Suprapubic skin (tissue), 4 donors: ENCODE results near the gene ERBB4. TPM values are rescaled to one million over a fixed set of nuclear protein-coding genes. Genes with fewer than 3 reads are reported as not detected.

Experiments
- DNase-seq, 2 donors: peaks; one replicate each; pipeline ENCODE4 v3.0.0-alpha.2; 2019; ENCODE audit warnings: low spot score in 2 of 2
- H3K27ac ChIP-seq: fragments of 200-600 bp; sonication (generic); one replicate; pipeline ENCODE4 v1.5.1; 2019
- H3K27me3 ChIP-seq: fragments of 200-600 bp; sonication (generic); one replicate; pipeline ENCODE4 v1.5.1; 2019
- H3K36me3 ChIP-seq: fragments of 200-600 bp; sonication (generic); one replicate; pipeline ENCODE4 v1.5.1; 2019
- H3K4me1 ChIP-seq: fragments of 200-600 bp; sonication (generic); one replicate; pipeline ENCODE4 v1.5.1; 2019
- H3K4me3 ChIP-seq: fragments of 200-600 bp; sonication (generic); one replicate; pipeline ENCODE4 v1.5.1; 2019; ENCODE audit warnings: mild to moderate bottlenecking
- H3K9me3 ChIP-seq: fragments of 200-600 bp; sonication (generic); one replicate; pipeline ENCODE4 v1.5.1; 2019
- EP300 ChIP-seq: sonication (generic); formaldehyde crosslinking; IDR thresholded peaks from one replicate; pipeline ENCODE4 v1.6.1; 2017; ENCODE audit warnings: antibody characterized with exemption
- POLR2A ChIP-seq, 2 donors: fragments of 450-650 bp; IDR thresholded peaks; one replicate each; pipeline ENCODE4 v1.6.1; 2017; ENCODE audit warnings: antibody characterized with exemption in 2 of 2, mild to moderate bottlenecking in 2 of 2, moderate library complexity in 2 of 2
- POLR2AphosphoS5 ChIP-seq, 3 donors: sonication (generic); formaldehyde crosslinking; IDR thresholded peaks; one replicate each; pipeline ENCODE4 v1.6.1; 2017; ENCODE audit warnings: antibody characterized with exemption in 3 of 3
- WGBS: methylation state at CpG from one replicate; pipeline ENCODE4 v1.1.5; 2018; 5-methylcytosine and 5-hydroxymethylcytosine counted together
- total RNA-seq, 4 donors: library from RNA; depleted of rRNA; stranded (reverse); fragments of >200 nt; gene quantifications; one replicate each; pipeline ENCODE4 v1.1.0, GENCODE V29; 2016
- TF ChIP-seq, protein P1 (sequence below), 2 donors: fragments of 200-600 bp in 1 of 2; fragments of 450-650 bp in 1 of 2; sonication (generic) in 1 of 2; IDR thresholded peaks; one replicate each; pipeline ENCODE4 v1.5.1; 2016 to 2019; ENCODE audit warnings: antibody characterized with exemption in 2 of 2, mild to moderate bottlenecking in 1 of 2, moderate library complexity in 1 of 2

The ERBB4 gene
- total RNA-seq, 4 donors from 2014 or later: 0.95 to 6.4 (median 1.5) TPM

DNA sequence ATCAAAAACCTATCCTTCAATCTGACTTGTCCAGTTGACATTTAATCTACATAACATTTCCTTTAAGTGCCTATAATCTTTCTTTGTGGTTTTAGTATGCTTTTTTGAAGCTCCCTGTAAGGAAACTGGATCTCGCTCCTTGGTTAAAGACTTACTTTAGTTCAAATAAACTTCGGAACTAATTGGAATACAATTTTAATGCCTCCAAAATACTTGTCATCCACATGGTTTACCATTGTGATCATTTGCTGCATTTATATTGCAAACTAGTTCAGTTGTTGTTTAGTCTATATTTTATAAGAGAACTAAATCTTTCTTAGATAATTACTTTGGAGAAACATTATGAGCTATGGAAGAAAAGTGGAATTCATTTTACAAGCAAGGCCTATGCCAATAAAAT is 496.0 kb downstream of the ERBB4 start:
- DNase-seq: no peak
- TF ChIP-seq EP300 (no peak), POLR2A (IDR thresholded peaks at IDR 0.05) (no peak), POLR2AphosphoS5 (IDR thresholded peaks at IDR 0.05) (no peak)
- TF ChIP-seq, protein P1, sequence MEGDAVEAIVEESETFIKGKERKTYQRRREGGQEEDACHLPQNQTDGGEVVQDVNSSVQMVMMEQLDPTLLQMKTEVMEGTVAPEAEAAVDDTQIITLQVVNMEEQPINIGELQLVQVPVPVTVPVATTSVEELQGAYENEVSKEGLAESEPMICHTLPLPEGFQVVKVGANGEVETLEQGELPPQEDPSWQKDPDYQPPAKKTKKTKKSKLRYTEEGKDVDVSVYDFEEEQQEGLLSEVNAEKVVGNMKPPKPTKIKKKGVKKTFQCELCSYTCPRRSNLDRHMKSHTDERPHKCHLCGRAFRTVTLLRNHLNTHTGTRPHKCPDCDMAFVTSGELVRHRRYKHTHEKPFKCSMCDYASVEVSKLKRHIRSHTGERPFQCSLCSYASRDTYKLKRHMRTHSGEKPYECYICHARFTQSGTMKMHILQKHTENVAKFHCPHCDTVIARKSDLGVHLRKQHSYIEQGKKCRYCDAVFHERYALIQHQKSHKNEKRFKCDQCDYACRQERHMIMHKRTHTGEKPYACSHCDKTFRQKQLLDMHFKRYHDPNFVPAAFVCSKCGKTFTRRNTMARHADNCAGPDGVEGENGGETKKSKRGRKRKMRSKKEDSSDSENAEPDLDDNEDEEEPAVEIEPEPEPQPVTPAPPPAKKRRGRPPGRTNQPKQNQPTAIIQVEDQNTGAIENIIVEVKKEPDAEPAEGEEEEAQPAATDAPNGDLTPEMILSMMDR (IDR thresholded peaks at IDR 0.05): no peak
- Histone ChIP-seq H3K4me3 (no peak overlapping the region), H3K27ac (no peak overlapping the region), H3K27me3 (no peaks in the 10 kb centered on the region), H3K9me3 (no peaks in the 10 kb centered on the region), H3K4me1 (no peaks in the 10 kb centered on the region), H3K36me3 (no peaks in the 10 kb centered on the region)
- 87% methylated on average over 2 of the region's 2 CpGs for WGBS

DNA sequence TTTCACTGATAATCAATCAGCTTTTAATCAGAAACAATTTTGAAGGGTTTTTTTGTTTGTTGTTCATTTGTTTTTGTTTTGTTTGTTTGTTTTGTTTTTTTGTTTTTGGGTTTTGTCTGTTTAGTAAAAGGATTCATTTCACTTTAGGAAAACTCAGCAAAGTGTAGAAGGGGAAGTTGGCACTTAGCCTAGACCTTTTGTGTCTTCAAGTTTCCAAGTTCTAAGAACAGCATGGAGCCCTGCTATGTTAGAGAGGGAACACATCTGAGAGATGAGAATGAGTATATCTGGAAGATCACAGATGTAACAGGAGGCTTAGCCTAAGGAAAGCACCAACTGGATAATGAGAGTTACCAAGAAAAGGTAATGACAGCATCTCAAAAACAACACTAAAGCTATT is 501.5 kb downstream of the ERBB4 start:
- Histone ChIP-seq H3K27me3 (no peaks in the 10 kb centered on the region), H3K27ac (no peak overlapping the region), H3K36me3 (no peaks in the 10 kb centered on the region), H3K9me3 (no peaks in the 10 kb centered on the region), H3K4me1 (no peaks in the 10 kb centered on the region), H3K4me3 (no peak overlapping the region)
- TF ChIP-seq, protein P1 (IDR thresholded peaks at IDR 0.05): no peak
- no peak for TF ChIP-seq POLR2A (IDR thresholded peaks at IDR 0.05)
- TF ChIP-seq POLR2AphosphoS5 (IDR thresholded peaks at IDR 0.05): no peak
- no peak for TF ChIP-seq EP300
- no peak for DNase-seq

DNA sequence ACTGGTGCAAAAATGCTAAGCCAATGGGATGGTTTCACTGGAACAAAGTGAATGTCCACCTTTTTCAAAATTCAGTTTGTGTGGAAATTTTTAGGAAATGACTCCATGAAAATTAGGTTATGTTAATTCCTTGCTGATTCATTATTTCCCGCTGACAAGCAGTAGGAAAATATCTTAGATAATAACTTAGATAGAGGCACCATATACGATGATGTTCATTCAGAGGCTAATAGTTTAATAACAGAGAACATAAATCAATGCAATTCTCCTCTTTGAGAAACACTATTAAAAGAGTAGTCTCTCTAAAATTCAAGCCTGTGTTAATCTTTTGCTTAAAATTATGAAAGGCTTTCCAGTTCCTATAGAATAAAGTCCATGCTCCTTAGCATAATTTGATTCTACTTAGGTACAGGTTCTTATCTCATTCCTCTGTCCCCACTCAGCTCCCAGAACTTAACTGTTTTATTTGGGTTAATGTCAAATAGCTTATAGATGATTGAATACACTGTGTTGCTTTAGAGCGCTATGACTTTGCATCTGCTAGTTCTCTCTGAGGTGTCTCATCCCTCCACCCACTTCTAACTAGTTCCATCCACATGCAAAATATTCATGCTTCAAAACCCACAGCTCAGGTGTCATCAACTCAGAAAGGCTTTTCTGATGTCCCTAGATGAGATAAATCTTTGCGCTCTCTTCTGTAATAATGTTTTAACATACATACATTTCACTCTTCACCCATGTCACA is 503.6 kb downstream of the ERBB4 start:
- Histone ChIP-seq H3K9me3 (no peaks in the 10 kb centered on the region), H3K4me1 (no peaks in the 10 kb centered on the region), H3K27me3 (no peaks in the 10 kb centered on the region), H3K36me3 (no peaks in the 10 kb centered on the region), H3K27ac (no peak overlapping the region), H3K4me3 (no peak overlapping the region)
- DNase-seq: no peak
- 74% methylated on average over 4 of the region's 4 CpGs for WGBS
- TF ChIP-seq, protein P1 (IDR thresholded peaks at IDR 0.05): no peak
- no peak for TF ChIP-seq POLR2AphosphoS5 (IDR thresholded peaks at IDR 0.05)

DNA sequence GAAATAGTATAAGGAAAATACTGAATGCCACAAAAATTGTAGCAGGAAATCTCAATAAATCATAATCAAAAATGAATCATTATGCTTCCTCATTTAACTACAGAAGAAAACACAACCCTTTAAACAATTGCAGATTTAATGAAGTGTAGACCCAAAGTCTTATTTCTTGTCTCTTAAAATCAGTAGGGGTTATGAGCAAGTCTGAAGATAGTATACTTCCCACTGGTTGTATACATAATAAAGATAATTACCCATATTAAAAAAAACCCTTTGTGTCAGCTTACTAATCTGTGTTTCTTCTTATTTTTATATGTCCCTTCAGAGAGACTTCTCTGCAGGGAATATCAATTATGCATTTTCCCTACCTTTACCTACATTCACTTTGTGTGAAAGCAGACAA is 504.7 kb downstream of the ERBB4 start:
- H3K4me1 ChIP-seq: no peaks in the 10 kb centered on the region
- DNase-seq: no peak
- no peak overlapping the region for H3K4me3 ChIP-seq
- H3K9me3 ChIP-seq: no peaks in the 10 kb centered on the region
- H3K27ac ChIP-seq: no peak overlapping the region
- TF ChIP-seq POLR2AphosphoS5 (IDR thresholded peaks at IDR 0.05): no peak
- TF ChIP-seq, protein P1 (IDR thresholded peaks at IDR 0.05): no peak
- no peak for TF ChIP-seq EP300
- TF ChIP-seq POLR2A (IDR thresholded peaks at IDR 0.05): no peak
- no peaks in the 10 kb centered on the region for H3K36me3 ChIP-seq
- no peaks in the 10 kb centered on the region for H3K27me3 ChIP-seq

DNA sequence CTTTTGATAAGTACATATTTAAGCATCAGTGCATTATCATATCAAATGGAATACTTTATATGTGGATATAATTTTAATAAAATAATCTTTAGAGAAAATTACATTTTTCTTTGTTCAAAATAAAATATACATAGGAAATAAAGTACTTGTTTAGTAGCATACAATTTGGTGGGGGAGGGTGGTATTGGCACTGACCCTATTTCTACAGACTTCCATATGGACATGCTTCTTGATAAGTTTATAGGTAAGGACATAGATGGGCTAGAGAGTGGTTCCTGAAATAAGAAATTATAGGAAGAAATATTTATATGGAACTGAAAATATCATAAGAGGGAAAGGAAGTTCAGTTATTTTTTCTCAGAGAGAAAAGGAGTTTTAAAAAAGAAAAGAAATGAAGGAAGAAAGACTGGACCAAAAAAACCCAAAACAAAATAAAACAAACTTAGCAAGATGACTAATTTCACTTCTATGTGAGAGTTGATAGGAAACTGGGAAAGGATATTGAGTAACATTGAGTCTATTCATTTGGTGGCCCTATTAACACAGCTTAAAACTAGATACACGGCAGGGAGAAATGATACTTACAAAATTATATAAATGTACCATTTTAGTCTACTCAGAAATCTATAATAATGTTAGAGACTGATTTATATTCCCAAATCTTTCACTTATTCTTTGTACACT is 505.9 kb downstream of the ERBB4 start:
- no peaks in the 10 kb centered on the region for H3K4me1 ChIP-seq
- H3K36me3 ChIP-seq: no peaks in the 10 kb centered on the region
- 77% methylated on average over 1 of the region's 1 CpG for WGBS
- DNase-seq: no peak
- no peak for TF ChIP-seq POLR2AphosphoS5 (IDR thresholded peaks at IDR 0.05)
- TF ChIP-seq, protein P1 (IDR thresholded peaks at IDR 0.05): no peak
- H3K9me3 ChIP-seq: no peaks in the 10 kb centered on the region
- H3K4me3 ChIP-seq: no peak overlapping the region
- H3K27me3 ChIP-seq: no peaks in the 10 kb centered on the region
- no peak overlapping the region for H3K27ac ChIP-seq
